Smooth muscle cell of the pulmonary artery (primary cell): ENCODE data around the gene ZNF277. TPM values are rescaled to one million over a fixed set of nuclear protein-coding genes. Genes with fewer than 3 reads are reported as not detected.

Source experiments
- total RNA-seq: library from RNA; depleted of rRNA; stranded (reverse); fragments of >200 nt; gene quantifications from 2 replicates; pipeline ENCODE4 v1.2.3, GENCODE V29; 2014

Gene ZNF277
- 29.3 and 35.6 TPM in 2 replicates for total RNA-seq

GRCh38 chr7:112206238-112206990 lies at the start of gene ZNF277, which contains the start of gene DOCK4:
Gene ZNF277, plus strand, starts transcription at chr7:112206695. Its CDS starts 22 bp downstream, at chr7:112206717.
Gene DOCK4, minus strand, starts transcription at chr7:112206399. Its CDS starts 261 bp downstream, at chr7:112206138.

Other genes with a start within 250 kb of the ZNF277 start
- gene DOCK4, start 296 bp upstream of the ZNF277 start, total RNA-seq = 15.1 and 20.3 TPM in 2 replicates
- 65.0 and 107 TPM in 2 replicates for gene IFRD1, start 243.8 kb downstream of the ZNF277 start, total RNA-seq